Tibial artery (tissue), 4 donors: ENCODE data around the gene UBE2V1.
A peak's percentile ranks its signal among the peaks of the same experiment; 100 is the strongest.

Experiments used
- DNase-seq, 2 donors: peaks; one replicate each; pipeline ENCODE4 v3.0.0-alpha.2; 2019
- H3K27ac ChIP-seq, 2 donors: fragments of 200-600 bp; sonication (generic) in 1 of 2; 1 replicate in 1 of 2; 2 replicates in 1 of 2; pipeline ENCODE4 v1.5.1; 2018 to 2019; ENCODE audit warnings: mild to moderate bottlenecking in 1 of 2
- H3K27me3 ChIP-seq, 2 donors: fragments of 200-600 bp; sonication (generic) in 1 of 2; one replicate each; pipeline versions ENCODE4 v1.5.1 to v1.6.0; 2016 to 2019
- H3K36me3 ChIP-seq, 3 donors: fragments of 200-600 bp; sonication (generic) in 2 of 3; one replicate each; pipeline ENCODE4 v1.5.1; 2016 to 2019; ENCODE audit warnings: mild to moderate bottlenecking in 2 of 3
- H3K4me1 ChIP-seq, 4 donors: fragments of 200-600 bp; sonication (generic) in 2 of 4; 1 replicate in 3 of 4; 2 replicates in 1 of 4; pipeline ENCODE4 v1.5.1; 2016 to 2019
- H3K4me3 ChIP-seq, 2 donors: fragments of 200-600 bp; sonication (generic) in 1 of 2; 1 replicate in 1 of 2; 2 replicates in 1 of 2; pipeline ENCODE4 v1.5.1; 2018 to 2019; ENCODE audit warnings: mild to moderate bottlenecking in 2 of 2
- H3K9me3 ChIP-seq, 3 donors: fragments of 200-600 bp; sonication (generic) in 1 of 3; one replicate each; pipeline ENCODE4 v1.5.1; 2016 to 2019
- CTCF ChIP-seq, 2 experiments: fragments of 200-600 bp in 1 of 2; fragments of 450-650 bp in 1 of 2; IDR thresholded peaks; one replicate each; pipeline ENCODE4 v1.5.1; 2017 to 2019; ENCODE audit warnings: antibody characterized with exemption in 2 of 2, mild to moderate bottlenecking in 1 of 2, moderate library complexity in 1 of 2
- intact Hi-C: fragments of 100-400 bp; cut with DNase I; formaldehyde crosslinking; loops from one replicate; pipeline ENCODE4 v1.15.0; 2023; ENCODE audit warnings: low total_unique reads

Gene UBE2V1

DNA sequence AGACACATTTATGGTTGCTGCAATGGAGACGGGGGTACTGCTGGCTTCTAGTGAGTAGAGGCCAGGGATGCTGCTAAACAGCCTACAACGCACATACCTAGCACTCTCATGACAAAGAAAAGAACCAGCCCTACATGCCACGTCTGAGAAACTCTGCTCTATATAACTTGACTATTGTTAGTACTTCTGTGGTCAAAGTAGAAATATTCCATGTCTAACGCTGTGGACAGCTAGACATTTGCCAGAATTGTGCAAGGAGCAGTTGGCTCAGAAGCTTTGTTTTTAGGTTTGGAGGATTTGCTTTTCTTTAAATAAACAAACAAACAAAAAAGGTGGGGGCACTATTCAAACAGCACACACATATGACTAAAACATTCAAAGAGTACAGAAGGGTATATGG is 20.5 kb downstream of the UBE2V1 start:
- no peak for DNase-seq
- no peaks in the 10 kb centered on the region for H3K9me3 ChIP-seq
- no peak for TF ChIP-seq CTCF (IDR thresholded peaks at IDR 0.05)
- intact Hi-C loops: no loop called here
- no peak overlapping the region for H3K27ac ChIP-seq
- H3K4me1 ChIP-seq: peaks cover 0 to 13% (median 3%) of the 10 kb centered on the region in 4 donors
- peaks cover 26 to 41% (median 31%) of the 10 kb centered on the region in 3 donors for H3K36me3 ChIP-seq
- no peak overlapping the region for H3K4me3 ChIP-seq
- H3K27me3 ChIP-seq: no peaks in the 10 kb centered on the region

- H3K27me3 ChIP-seq: no peaks in the 10 kb centered on the region
- H3K4me3 ChIP-seq: no peak overlapping the region
- DNase-seq: no peak
- no peaks in the 10 kb centered on the region for H3K9me3 ChIP-seq
- H3K27ac ChIP-seq: no peak overlapping the region
- peaks cover 11 to 23% (median 15%) of the 10 kb centered on the region in 3 donors for H3K36me3 ChIP-seq
- intact Hi-C loops: no loop called here
- no peak for TF ChIP-seq CTCF (IDR thresholded peaks at IDR 0.05)
- H3K4me1 ChIP-seq: peaks cover 0 to 26% (median 14%) of the 10 kb centered on the region in 4 donors
Measured at GRCh38 chr20:50089787-50090177, 23.2 kb downstream of the UBE2V1 start.

- H3K36me3 ChIP-seq: peaks cover 5 to 17% (median 10%) of the 10 kb centered on the region in 3 donors
- peaks cover 0 to 26% (median 14%) of the 10 kb centered on the region in 4 donors for H3K4me1 ChIP-seq
- intact Hi-C loops: no loop called here
- no peaks in the 10 kb centered on the region for H3K27me3 ChIP-seq
- H3K4me3 ChIP-seq: no peak overlapping the region
- H3K27ac ChIP-seq: no peak overlapping the region
- no peak for TF ChIP-seq CTCF (IDR thresholded peaks at IDR 0.05)
- no peaks in the 10 kb centered on the region for H3K9me3 ChIP-seq
- no peak for DNase-seq
Measured at GRCh38 chr20:50089140-50089786, 23.7 kb downstream of the UBE2V1 start.

GRCh38 chr20:50088022-50088421 is 24.9 kb downstream of the UBE2V1 start:
- Histone ChIP-seq H3K36me3 (peaks cover 2 to 19% (median 8%) of the 10 kb centered on the region in 3 donors), H3K4me1 (peaks cover 0 to 26% (median 14%) of the 10 kb centered on the region in 4 donors), H3K27me3 (no peaks in the 10 kb centered on the region), H3K27ac (no peak overlapping the region), H3K4me3 (no peak overlapping the region), H3K9me3 (no peaks in the 10 kb centered on the region)
- no peak for DNase-seq
- no peak for TF ChIP-seq CTCF (IDR thresholded peaks at IDR 0.05)
- intact Hi-C loops: no loop called here

- Histone ChIP-seq H3K9me3 (no peaks in the 10 kb centered on the region), H3K4me3 (peak overlapping the region in 1 of 2 donors; percentile 21), H3K4me1 (peaks cover 0 to 22% (median 13%) of the 10 kb centered on the region in 4 donors), H3K36me3 (peaks cover 0 to 38% (median 27%) of the 10 kb centered on the region in 3 donors), H3K27me3 (no peaks in the 10 kb centered on the region), H3K27ac (no peak overlapping the region)
- peak; percentile 71 to 75 for TF ChIP-seq CTCF (IDR thresholded peaks at IDR 0.05)
- intact Hi-C loops: no loop called here
- peak; percentile 32 to 59 for DNase-seq
Measured at GRCh38 chr20:50085481-50086365, 27.2 kb downstream of the UBE2V1 start.
